IMR-90 (cell line): ENCODE results near the gene ARHGAP31. TPM values are rescaled to one million over a fixed set of nuclear protein-coding genes. Genes with fewer than 3 reads are reported as not detected.

Experiments
- ATAC-seq: fragments of 200-7000 bp; cut with Tn5 transposase; 2 replicates; pipeline ENCODE4 v1.9.1; 2020; ENCODE audit warnings: low read depth, mild to moderate bottlenecking, moderate library complexity
- BruUV-seq: library from RNA; stranded (reverse); fragments of 400-500 nt; replicated peaks from 2 replicates; lab custom pipeline; 2021; lab: Mats Ljungman, UMichigan
- CTCF ChIA-PET: fragments of 300-600 bp; formaldehyde crosslinking; extraction: SDS; loops from one replicate; lab custom pipeline; 2021; ENCODE audit warnings: antibody characterized with exemption; lab: Yijun Ruan, JAX
- POLR2A ChIA-PET: fragments of 300-600 bp; sonication (Branson Sonifier 250); formaldehyde crosslinking; loops from one replicate; lab custom pipeline; 2022; ENCODE audit warnings: antibody characterized with exemption; ENCODE audit not compliant: unreplicated experiment; lab: Charles Lee
- DNase-seq: peaks from one replicate; pipeline ENCODE4 v3.0.0; 2013
- H2AFZ ChIP-seq: replicated peaks from 2 replicates; pipeline ENCODE3; 2013; ENCODE audit warnings: low read length, mild to moderate bottlenecking; ENCODE audit not compliant: poor library complexity
- H2AK5ac ChIP-seq: 2 replicates; pipeline ENCODE4 v1.6.1; 2013; ENCODE audit warnings: low read depth, low read length, inconsistent platforms
- H2AK9ac ChIP-seq: replicated peaks from 2 replicates; pipeline ENCODE3; 2013; ENCODE audit warnings: mild to moderate bottlenecking, low read depth, low read length, moderate library complexity; ENCODE audit not compliant: poor library complexity
- H2BK120ac ChIP-seq: 2 replicates; pipeline ENCODE4 v1.6.1; 2013; ENCODE audit warnings: low read depth, low read length, inconsistent platforms
- H2BK15ac ChIP-seq: 3 replicates; pipeline ENCODE4 v1.6.1; 2013; ENCODE audit warnings: low read depth, low read length, inconsistent platforms
- H2BK20ac ChIP-seq: 2 replicates; pipeline ENCODE4 v1.6.1; 2013; ENCODE audit warnings: low read depth, mild to moderate bottlenecking, inconsistent platforms, low read length, moderate library complexity
- H2BK5ac ChIP-seq: 2 replicates; pipeline ENCODE4 v1.6.1; 2013; ENCODE audit warnings: mild to moderate bottlenecking, low read depth, low read length, inconsistent platforms; ENCODE audit not compliant: poor library complexity, severe bottlenecking
- H3K14ac ChIP-seq: replicated peaks from 2 replicates; pipeline ENCODE4 v1.6.1; 2013; ENCODE audit warnings: low read depth, low read length, inconsistent platforms
- H3K18ac ChIP-seq: 2 replicates; pipeline ENCODE4 v1.6.1; 2013; ENCODE audit warnings: low read depth, low read length, control low read depth
- H3K23ac ChIP-seq: 2 replicates; pipeline ENCODE4 v1.6.1; 2013; ENCODE audit warnings: low read depth, low read length, inconsistent platforms
- H3K27ac ChIP-seq: 2 replicates; pipeline ENCODE4 v1.5.1; 2013; ENCODE audit warnings: mild to moderate bottlenecking, control low read depth, low read length; ENCODE audit not compliant: insufficient read depth
- H3K27me3 ChIP-seq: 2 replicates; pipeline ENCODE4 v1.6.1; 2013; ENCODE audit warnings: low read length; ENCODE audit not compliant: control insufficient read depth, insufficient read depth
- H3K36me3 ChIP-seq: 2 replicates; pipeline ENCODE4 v1.6.1; 2013; ENCODE audit warnings: low read length, mixed read lengths; ENCODE audit not compliant: control insufficient read depth, insufficient read depth
- H3K4ac ChIP-seq: 2 replicates; pipeline ENCODE4 v1.6.1; 2013; ENCODE audit warnings: low read depth, low read length, inconsistent platforms
- H3K4me1 ChIP-seq: 2 replicates; pipeline ENCODE4 v1.6.1; 2013; ENCODE audit warnings: low read length, mixed read lengths; ENCODE audit not compliant: control insufficient read depth, insufficient read depth
- H3K4me2 ChIP-seq: 2 replicates; pipeline ENCODE4 v1.6.1; 2013; ENCODE audit warnings: low read depth, mild to moderate bottlenecking, control low read depth, low read length, moderate library complexity
- H3K4me3 ChIP-seq: 2 replicates; pipeline ENCODE4 v1.5.1; 2013; ENCODE audit warnings: low read depth, mild to moderate bottlenecking, control low read depth, low read length, moderate library complexity; ENCODE audit not compliant: insufficient read depth
- H3K56ac ChIP-seq: 2 replicates; pipeline ENCODE4 v1.6.1; 2013; ENCODE audit warnings: low read length, inconsistent platforms; ENCODE audit not compliant: insufficient read depth; ENCODE audit errors: extremely low read depth
- H3K79me1 ChIP-seq, 2 experiments: 2 replicates each; pipeline ENCODE4 v1.6.1; 2013; ENCODE audit warnings: low read length in 2 of 2, inconsistent platforms in 1 of 2, low read depth in 1 of 2
- H3K9ac ChIP-seq: 2 replicates; pipeline ENCODE4 v1.6.1; 2013; ENCODE audit warnings: low read depth, low read length, control low read depth
- H3K9me1 ChIP-seq: 2 replicates; pipeline ENCODE4 v1.6.1; 2013; ENCODE audit warnings: low read length, inconsistent platforms; ENCODE audit not compliant: insufficient read depth
- H3K9me3 ChIP-seq: 2 replicates; pipeline ENCODE4 v1.6.1; 2013; ENCODE audit warnings: low read length; ENCODE audit not compliant: control insufficient read depth, insufficient read depth
- H4K20me1 ChIP-seq: 2 replicates; pipeline ENCODE4 v1.6.1; 2013; ENCODE audit warnings: low read length, inconsistent platforms; ENCODE audit not compliant: insufficient read depth
- H4K5ac ChIP-seq: 2 replicates; pipeline ENCODE4 v1.6.1; 2013; ENCODE audit warnings: mild to moderate bottlenecking, low read depth, low read length, control low read depth
- H4K8ac ChIP-seq, 2 experiments: 2 replicates each; pipeline ENCODE4 v1.6.1; 2013; ENCODE audit warnings: low read depth in 2 of 2, low read length in 2 of 2, control low read depth in 1 of 2, inconsistent platforms in 1 of 2
- H4K91ac ChIP-seq: 2 replicates; pipeline ENCODE4 v1.6.1; 2013; ENCODE audit warnings: low read depth, low read length, inconsistent platforms; ENCODE audit not compliant: insufficient read depth
- CEBPB ChIP-seq: IDR thresholded peaks from 2 replicates; pipeline ENCODE4 v1.6.1; 2012; ENCODE audit warnings: low read depth, low read length, improper control_type of control experiment
- WGBS, 2 experiments: methylation state at CpG; one replicate each; pipeline versions ENCODE4 v1.1.5 to v1.1.7; 2013; ENCODE audit warnings: missing lambda C conversion rate in 2 of 2; ENCODE audit not compliant: insufficient read length in 1 of 2; ENCODE audit errors: extremely low coverage in 2 of 2; 5-methylcytosine and 5-hydroxymethylcytosine counted together
- dilution Hi-C: fragments of 300-500 bp; cut with HindIII; formaldehyde crosslinking; loops from one replicate; pipeline ENCODE4 v1.14.3; 2018; ENCODE audit warnings: low sequenced_read_pairs; ENCODE audit not compliant: unreplicated experiment
- in situ Hi-C: fragments of 300-500 bp; cut with MboI; formaldehyde crosslinking; loops from 3 replicates; pipeline ENCODE4 v1.14.3; 2019; ENCODE audit warnings: low sequenced_read_pairs, inconsistent platforms, mixed read lengths
- intact Hi-C: fragments of 100-400 bp; cut with micrococcal nuclease; formaldehyde crosslinking; loops from 2 replicates; pipeline ENCODE4 v1.10.0; 2022
- polyA plus RNA-seq, 3 experiments: library from polyadenylated mRNA; depleted of rRNA; stranded (reverse); fragments of >200 nt; gene quantifications; 2 replicates each; pipeline ENCODE4 v1.2.3, GENCODE V29; 2012; ENCODE audit warnings: low replicate concordance in 1 of 3
- total RNA-seq: library from RNA; depleted of rRNA; stranded (reverse); fragments of >200 nt; gene quantifications from 2 replicates; pipeline ENCODE4 v1.2.3, GENCODE V29; 2012
- TF ChIP-seq, protein P1 (sequence below): fragments of 150-350 bp; IDR thresholded peaks from 2 replicates; pipeline ENCODE4 v1.6.1; 2016; ENCODE audit warnings: low read depth, mild to moderate bottlenecking, low read length, moderate library complexity, borderline replicate concordance
- TF ChIP-seq, protein P2 (sequence below): fragments of 150-350 bp; IDR thresholded peaks from 2 replicates; pipeline ENCODE4 v1.6.1; 2017; ENCODE audit warnings: mild to moderate bottlenecking, antibody characterized with exemption, low read length, low read depth
- TF ChIP-seq, protein P3 (sequence below): conservative IDR thresholded peaks from 2 replicates; pipeline ENCODE4 v1.5.1; 2012; ENCODE audit warnings: mild to moderate bottlenecking, low read depth, low read length, improper control_type of control experiment

Gene ARHGAP31
- total and polyA plus RNA-seq, 2 of the 4 experiments (the other 2 are of a cell fraction): 6.6 to 7.7 TPM

DNA sequence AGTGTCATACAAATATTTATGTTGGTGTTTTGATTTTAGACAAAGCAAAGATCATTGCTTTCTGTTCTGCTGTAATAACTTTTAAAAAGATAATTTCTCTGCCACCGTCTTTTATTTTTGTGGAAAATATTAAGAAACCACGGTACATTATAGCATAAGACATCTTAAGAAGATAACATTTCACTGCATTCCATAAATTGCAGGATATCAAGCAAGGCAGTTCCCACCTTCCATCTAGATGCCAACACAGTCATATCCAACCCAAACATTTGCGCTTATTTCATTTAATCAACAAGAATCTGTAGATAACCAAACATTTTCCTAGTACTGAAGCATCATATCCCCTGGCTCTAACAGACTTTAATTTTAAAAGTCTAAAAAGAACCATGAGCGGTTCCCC lies 25.1 kb downstream of the ARHGAP31 start:
- ChIA-PET POLR2A (no interaction called here), CTCF (interaction anchor here (0.6 to 0.7 kb wide), 2 partner anchors 10 to 23 kb away, joined by 3 read pairs; no protein-coding TSS in a partner anchor)
- dilution Hi-C loops: no loop called here

More for the DNA sequence above, 25.1 kb downstream of the ARHGAP31 start:
- Histone ChIP-seq H3K4ac (no peak overlapping the region), H3K18ac (no peak overlapping the region), H3K9me3 (no peaks in the 10 kb centered on the region), H3K9ac (no peak overlapping the region), H3K79me1 (peaks cover 34 to 61% of the 10 kb centered on the region in 2 experiments), H3K14ac (no peak overlapping the region), H2BK20ac (no peak overlapping the region), H3K23ac (peak overlapping the region; percentile 6; the same call in 1 of the 2 replicates), H2BK5ac (no peak overlapping the region), H3K56ac (no peak overlapping the region), H2AFZ (no peak overlapping the region), H3K4me1 (peaks cover 4% of the 10 kb centered on the region; the same call in 1 of the 2 replicates), H3K27ac (no peak overlapping the region), H3K4me3 (no peak overlapping the region), H4K20me1 (no peaks in the 10 kb centered on the region), H2AK9ac (no peak overlapping the region), H3K9me1 (peaks cover 5% of the 10 kb centered on the region; the same call in 1 of the 2 replicates), H3K4me2 (no peak overlapping the region), H4K5ac (no peak overlapping the region), H2BK15ac (no peak overlapping the region), H2AK5ac (no peak overlapping the region), H3K36me3 (peaks cover 2% of the 10 kb centered on the region), H3K27me3 (no peaks in the 10 kb centered on the region), H4K91ac (no peak overlapping the region), H4K8ac (no peak overlapping the region), H2BK120ac (no peak overlapping the region)
- no peak for DNase-seq
- intact Hi-C loops: no loop called here
- in situ Hi-C loops: no loop called here
- ATAC-seq: no peak
- no CpG with 5 or more reads among the region's 4 CpGs for WGBS, 2 experiments
- no peak for TF ChIP-seq CEBPB
- TF ChIP-seq, protein P1, sequence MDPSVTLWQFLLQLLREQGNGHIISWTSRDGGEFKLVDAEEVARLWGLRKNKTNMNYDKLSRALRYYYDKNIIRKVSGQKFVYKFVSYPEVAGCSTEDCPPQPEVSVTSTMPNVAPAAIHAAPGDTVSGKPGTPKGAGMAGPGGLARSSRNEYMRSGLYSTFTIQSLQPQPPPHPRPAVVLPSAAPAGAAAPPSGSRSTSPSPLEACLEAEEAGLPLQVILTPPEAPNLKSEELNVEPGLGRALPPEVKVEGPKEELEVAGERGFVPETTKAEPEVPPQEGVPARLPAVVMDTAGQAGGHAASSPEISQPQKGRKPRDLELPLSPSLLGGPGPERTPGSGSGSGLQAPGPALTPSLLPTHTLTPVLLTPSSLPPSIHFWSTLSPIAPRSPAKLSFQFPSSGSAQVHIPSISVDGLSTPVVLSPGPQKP: no peak
- TF ChIP-seq, protein P2, sequence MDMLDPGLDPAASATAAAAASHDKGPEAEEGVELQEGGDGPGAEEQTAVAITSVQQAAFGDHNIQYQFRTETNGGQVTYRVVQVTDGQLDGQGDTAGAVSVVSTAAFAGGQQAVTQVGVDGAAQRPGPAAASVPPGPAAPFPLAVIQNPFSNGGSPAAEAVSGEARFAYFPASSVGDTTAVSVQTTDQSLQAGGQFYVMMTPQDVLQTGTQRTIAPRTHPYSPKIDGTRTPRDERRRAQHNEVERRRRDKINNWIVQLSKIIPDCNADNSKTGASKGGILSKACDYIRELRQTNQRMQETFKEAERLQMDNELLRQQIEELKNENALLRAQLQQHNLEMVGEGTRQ: no peak
- TF ChIP-seq, protein P3, sequence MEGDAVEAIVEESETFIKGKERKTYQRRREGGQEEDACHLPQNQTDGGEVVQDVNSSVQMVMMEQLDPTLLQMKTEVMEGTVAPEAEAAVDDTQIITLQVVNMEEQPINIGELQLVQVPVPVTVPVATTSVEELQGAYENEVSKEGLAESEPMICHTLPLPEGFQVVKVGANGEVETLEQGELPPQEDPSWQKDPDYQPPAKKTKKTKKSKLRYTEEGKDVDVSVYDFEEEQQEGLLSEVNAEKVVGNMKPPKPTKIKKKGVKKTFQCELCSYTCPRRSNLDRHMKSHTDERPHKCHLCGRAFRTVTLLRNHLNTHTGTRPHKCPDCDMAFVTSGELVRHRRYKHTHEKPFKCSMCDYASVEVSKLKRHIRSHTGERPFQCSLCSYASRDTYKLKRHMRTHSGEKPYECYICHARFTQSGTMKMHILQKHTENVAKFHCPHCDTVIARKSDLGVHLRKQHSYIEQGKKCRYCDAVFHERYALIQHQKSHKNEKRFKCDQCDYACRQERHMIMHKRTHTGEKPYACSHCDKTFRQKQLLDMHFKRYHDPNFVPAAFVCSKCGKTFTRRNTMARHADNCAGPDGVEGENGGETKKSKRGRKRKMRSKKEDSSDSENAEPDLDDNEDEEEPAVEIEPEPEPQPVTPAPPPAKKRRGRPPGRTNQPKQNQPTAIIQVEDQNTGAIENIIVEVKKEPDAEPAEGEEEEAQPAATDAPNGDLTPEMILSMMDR: no peak
- no TSS peak for BruUV-seq
